HepG2 (cell line): ENCODE results near the gene ANO10. TPM values are rescaled to one million over a fixed set of nuclear protein-coding genes. Genes with fewer than 3 reads are reported as not detected.

Experiments used
- ATAC-seq: fragments of 200-7000 bp; cut with Tn5 transposase; 3 replicates; pipeline ENCODE4 v1.9.1; 2020; ENCODE audit warnings: mild to moderate bottlenecking, moderate library complexity
- BruUV-seq: library from RNA; stranded (reverse); fragments of 400-500 nt; replicated peaks from 2 replicates; lab custom pipeline; 2021; lab: Mats Ljungman, UMichigan
- CTCF ChIA-PET: fragments of 300-600 bp; formaldehyde crosslinking; extraction: SDS; loops from one replicate; lab custom pipeline; 2021; ENCODE audit warnings: low total read pairs, inconsistent platforms, low intra/inter-chr PET ratio; lab: Yijun Ruan, JAX
- POLR2A ChIA-PET: fragments of 350-600 bp; sonication (Branson Sonifier 250); formaldehyde crosslinking; loops from one replicate; lab custom pipeline; 2020; ENCODE audit warnings: antibody characterized with exemption, inconsistent platforms; lab: Yijun Ruan, JAX
- DNase-seq: peaks from one replicate; pipeline ENCODE4 v3.0.0-alpha.2; 2015; ENCODE audit warnings: low spot score
- FAIRE-seq: peaks from 3 replicates; lab custom pipeline; 2011; peaks lifted over from hg19 to GRCh38; lab: Jason Lieb, UNC
- H2AFZ ChIP-seq: one replicate; pipeline ENCODE4 v1.6.1; 2011; ENCODE audit warnings: low read length, inconsistent platforms
- H3K27ac ChIP-seq: fragments of 300-600 bp; 3 replicates; pipeline ENCODE4 v1.8.0; 2011; ENCODE audit warnings: mixed run types, mild to moderate bottlenecking, mixed read lengths, low read length, inconsistent platforms; ENCODE audit not compliant: insufficient read depth; ENCODE audit errors: extremely low read length
- H3K27me3 ChIP-seq, 2 experiments: fragments of 200-600 bp in 1 of 2; 2 replicates in 1 of 2; 3 replicates in 1 of 2; pipeline versions ENCODE4 v1.6.0 to v1.8.0; 2011; ENCODE audit warnings: low read length in 2 of 2, mild to moderate bottlenecking in 2 of 2, moderate library complexity in 2 of 2, inconsistent platforms in 1 of 2; ENCODE audit not compliant: insufficient read depth in 2 of 2, control insufficient read depth in 1 of 2
- H3K36me3 ChIP-seq, 2 experiments: fragments of 200-600 bp in 1 of 2; replicated peaks in 1 of 2; 2 replicates in 1 of 2; 3 replicates in 1 of 2; pipeline versions ENCODE4 v1.5.1 to v1.8.0; 2011; ENCODE audit warnings: low read length in 2 of 2, inconsistent platforms in 1 of 2; ENCODE audit not compliant: insufficient read depth in 2 of 2, control insufficient read depth in 1 of 2
- H3K4me1 ChIP-seq: 2 replicates; pipeline ENCODE4 v1.5.1; 2012; ENCODE audit warnings: low read length, inconsistent platforms; ENCODE audit not compliant: insufficient read depth
- H3K4me2 ChIP-seq: 2 replicates; pipeline ENCODE4 v1.6.0; 2011; ENCODE audit warnings: low read depth, low read length, inconsistent platforms
- H3K4me3 ChIP-seq, 3 experiments: fragments of 200-600 bp in 1 of 3; sonication (generic), shearing (Covaris generic) in 1 of 3; replicated peaks in 1 of 3; 2 replicates each; pipeline ENCODE4 v1.5.1; 2011 to 2016; ENCODE audit warnings: low read length in 3 of 3, inconsistent platforms in 2 of 3, low read depth in 2 of 3, mild to moderate bottlenecking in 2 of 3, control low read depth in 1 of 3, mixed read lengths in 1 of 3; ENCODE audit not compliant: insufficient read depth in 1 of 3
- H3K79me2 ChIP-seq: one replicate; pipeline ENCODE4 v1.6.1; 2011; ENCODE audit warnings: low read length, inconsistent platforms; ENCODE audit not compliant: insufficient read depth
- H3K9ac ChIP-seq: 2 replicates; pipeline ENCODE4 v1.6.0; 2011; ENCODE audit warnings: mild to moderate bottlenecking, low read depth, low read length, inconsistent platforms; ENCODE audit not compliant: insufficient read depth
- H3K9me3 ChIP-seq: 2 replicates; pipeline ENCODE4 v1.5.1; 2012; ENCODE audit warnings: mild to moderate bottlenecking, low read length
- H4K20me1 ChIP-seq: 2 replicates; pipeline ENCODE4 v1.6.0; 2011; ENCODE audit warnings: inconsistent platforms, mild to moderate bottlenecking, low read length, moderate library complexity; ENCODE audit not compliant: insufficient read depth
- BCL6 ChIP-seq: IDR thresholded peaks from 2 replicates; pipeline ENCODE4 v1.6.1; 2016; ENCODE audit warnings: missing genetic modification reagents, missing compliant biosample characterization
- CBX1 ChIP-seq: IDR thresholded peaks from one replicate; pipeline ENCODE4 v1.6.1; 2016; ENCODE audit warnings: antibody characterized with exemption, low read depth
- DZIP1 ChIP-seq: sonication (generic); formaldehyde crosslinking; IDR thresholded peaks from 2 replicates; pipeline ENCODE4 v1.5.0; 2020; ENCODE audit warnings: mild to moderate bottlenecking, missing genetic modification reagents
- HNF1B ChIP-seq: sonication (generic); formaldehyde crosslinking; IDR thresholded peaks from 2 replicates; pipeline ENCODE4 v1.5.1; 2020; ENCODE audit warnings: mild to moderate bottlenecking, moderate library complexity, missing genetic modification reagents
- JDP2 ChIP-seq: sonication (generic); formaldehyde crosslinking; IDR thresholded peaks from 2 replicates; pipeline ENCODE4 v1.8.1; 2022; ENCODE audit warnings: missing genetic modification reagents, borderline replicate concordance
- MIER3 ChIP-seq: IDR thresholded peaks from 2 replicates; pipeline ENCODE4 v1.6.1; 2016; ENCODE audit warnings: missing compliant biosample characterization, borderline replicate concordance
- RORA ChIP-seq: sonication (generic); formaldehyde crosslinking; IDR thresholded peaks from 2 replicates; pipeline ENCODE4 v1.5.0; 2020; ENCODE audit warnings: mild to moderate bottlenecking, missing genetic modification reagents, moderate library complexity
- SIX1 ChIP-seq: sonication (generic); formaldehyde crosslinking; IDR thresholded peaks from 2 replicates; pipeline ENCODE4 v1.4.0; 2020; ENCODE audit warnings: missing genetic modification reagents, borderline replicate concordance
- STAG1 ChIP-seq: sonication (generic); formaldehyde crosslinking; IDR thresholded peaks from 2 replicates; pipeline ENCODE4 v1.4.0; 2020; ENCODE audit warnings: missing genetic modification reagents
- TBX3 ChIP-seq: fragments of 450-650 bp; IDR thresholded peaks from 2 replicates; pipeline ENCODE4 v1.6.1; 2017; ENCODE audit warnings: antibody characterized with exemption, mild to moderate bottlenecking, inconsistent platforms, borderline replicate concordance
- ZNF407 ChIP-seq: sonication (generic); formaldehyde crosslinking; IDR thresholded peaks from one replicate; pipeline ENCODE4 v1.5.1; 2020; ENCODE audit warnings: mild to moderate bottlenecking, missing genetic modification reagents; ENCODE audit errors: not compliant biosample characterization
- ZNF549 ChIP-seq: sonication (generic); formaldehyde crosslinking; IDR thresholded peaks from 2 replicates; pipeline ENCODE4 v1.5.0; 2020; ENCODE audit warnings: missing genetic modification reagents
- ZNF558 ChIP-seq: sonication (generic); formaldehyde crosslinking; IDR thresholded peaks from 2 replicates; pipeline ENCODE4 v1.9.0; 2022; ENCODE audit warnings: mild to moderate bottlenecking, missing genetic modification reagents, borderline replicate concordance
- ZSCAN12 ChIP-seq: sonication (generic); formaldehyde crosslinking; IDR thresholded peaks from 2 replicates; pipeline ENCODE4 v1.9.0; 2021; ENCODE audit warnings: mild to moderate bottlenecking, missing genetic modification reagents
- WGBS: methylation state at CpG from one replicate; pipeline ENCODE4 v1.1.6; 2017; ENCODE audit warnings: low lambda C conversion rate; 5-methylcytosine and 5-hydroxymethylcytosine counted together
- in situ Hi-C: cut with HindIII; loops from 2 replicates; pipeline ENCODE4 v1.10.0; 2017; ENCODE audit warnings: low pct_unique_long_range_greater_than_20kb; ENCODE audit not compliant: extremely low pct_ligation_motif_present
- intact Hi-C: fragments of 100-400 bp; cut with micrococcal nuclease; formaldehyde crosslinking; loops from one replicate; pipeline ENCODE4 v1.10.0; 2022; ENCODE audit not compliant: unreplicated experiment
- polyA plus RNA-seq, 8 experiments: library from polyadenylated mRNA; depleted of rRNA in 3 of 8; stranded (reverse) in 7 of 8; unstranded in 1 of 8; fragments of >200 nt; fragmentation: Illumina TruSeq in 4 of 8; extraction: Trizol in 4 of 8; gene quantifications; 2 replicates each; pipeline versions ENCODE4 v1.2.1 to v1.2.3, GENCODE V29; 2011 to 2016; ENCODE audit warnings: low read depth in 4 of 8, missing spikeins in 1 of 8, mixed read lengths in 1 of 8; ENCODE audit not compliant: insufficient read depth in 1 of 8
- total RNA-seq, 5 experiments: library from RNA; depleted of rRNA; stranded (reverse); fragments of >200 nt; fragmentation: Illumina TruSeq; extraction: Trizol; gene quantifications; 2 replicates each; pipeline ENCODE4 v1.2.3, GENCODE V29; 2016; ENCODE audit warnings: low read depth in 1 of 5

Gene ANO10
- total and polyA plus RNA-seq, 2 of the 13 experiments (the other 11 are each of a cell fraction or from before 2014, with no cell fraction given), result 10.4 to 13.1 TPM

- WGBS, result 96% methylated on average over 5 of the region's 5 CpGs
- FAIRE-seq (no peak), DNase-seq (no peak), ATAC-seq (no peak)
- intact Hi-C loops, result no loop called here
- H3K9ac ChIP-seq, result no peak overlapping the region
- in situ Hi-C loops, result no loop called here
- no peaks in the 10 kb centered on the region for H3K9me3 ChIP-seq
- no peaks in the 10 kb centered on the region; a peak in 1 of 5 replicates for H3K36me3 ChIP-seq
- no peak overlapping the region for H3K4me2 ChIP-seq
- no peak overlapping the region for H3K4me3 ChIP-seq
- BruUV-seq, result no TSS peak
- peaks cover 71% of the 10 kb centered on the region for H3K4me1 ChIP-seq
- POLR2A ChIA-PET, result no interaction called here
- H3K79me2 ChIP-seq, result peaks cover 87% of the 10 kb centered on the region
- CTCF ChIA-PET, result no interaction called here
- peaks cover 2% of the 10 kb centered on the region; the same call in 1 of the 2 replicates for H4K20me1 ChIP-seq
- H2AFZ ChIP-seq, result no peak overlapping the region
- no peaks in the 10 kb centered on the region for H3K27me3 ChIP-seq
- no peak overlapping the region for H3K27ac ChIP-seq
- no peak for TF ChIP-seq RORA (CRISPR knock-in tag)
- TF ChIP-seq DZIP1 (CRISPR knock-in tag), result no peak
- no peak for TF ChIP-seq ZNF549 (CRISPR knock-in tag)
- TF ChIP-seq ZNF558 (CRISPR knock-in tag), result no peak
- TF ChIP-seq ZNF407 (CRISPR knock-in tag), result no peak
- no peak for TF ChIP-seq SIX1 (CRISPR knock-in tag)
- no peak for TF ChIP-seq STAG1 (CRISPR knock-in tag)
- TF ChIP-seq BCL6 (CRISPR knock-in tag), result no peak
- TF ChIP-seq MIER3, result no peak
- no peak for TF ChIP-seq ZSCAN12
- TF ChIP-seq CBX1, result no peak
- TF ChIP-seq JDP2 (CRISPR knock-in tag), result no peak
- TF ChIP-seq TBX3, result no peak
- TF ChIP-seq HNF1B (CRISPR knock-in tag), result no peak
Measured at GRCh38 chr3:43320288-43320687, 301.5 kb downstream of the ANO10 start.
